Activated CD4-positive, CD25-positive, alpha-beta regulatory T cell treated with anti-CD3 and anti-CD28 coated beads, Interleukin-2, amount 50 U/mL, for 16 hours (primary cell): ENCODE results near the gene PKN1.

Experiments used
- DNase-seq: peaks from one replicate; pipeline ENCODE4 v3.0.0-alpha.2; 2020; ENCODE audit warnings: low read depth, low spot score

PKN1 gene

GRCh38 chr19:14514215-14514863, 81.2 kb downstream of the PKN1 start:
- DNase-seq, result no peak

- no peak for DNase-seq
Measured at GRCh38 chr19:14515501-14516047, 82.5 kb downstream of the PKN1 start.

- no peak for DNase-seq
Measured at GRCh38 chr19:14516048-14516534, 83.0 kb downstream of the PKN1 start.

GRCh38 chr19:14516746-14517438, 83.8 kb downstream of the PKN1 start:
- DNase-seq, result no peak

- DNase-seq, result no peak
Measured at GRCh38 chr19:14517446-14517839, 84.3 kb downstream of the PKN1 start.

- peak; percentile 53 for DNase-seq
Measured at GRCh38 chr19:14517840-14518505, 84.9 kb downstream of the PKN1 start, which contains the start of gene DNAJB1. Gene DNAJB1, minus strand, starts transcription at chr19:14518397. Its CDS starts 48 bp downstream, at chr19:14518349.

- no peak for DNase-seq
Measured at GRCh38 chr19:14519245-14519859, 86.2 kb downstream of the PKN1 start.

GRCh38 chr19:14519860-14520407, 86.8 kb downstream of the PKN1 start:
- DNase-seq, result no peak

- no peak for DNase-seq
Measured at GRCh38 chr19:14520543-14520942, 87.4 kb downstream of the PKN1 start.
